Loucy (cell line): ENCODE data around the gene MAP4K2.
A peak's percentile ranks its signal among the peaks of the same experiment; 100 is the strongest.

Experiments used
- H2AFZ ChIP-seq: fragments of 200-600 bp; sonication (generic); 2 replicates; pipeline ENCODE4 v1.6.0; 2016; ENCODE audit warnings: antibody characterized with exemption, mild to moderate bottlenecking, low read length, moderate library complexity
- H3F3A ChIP-seq: fragments of 200-600 bp; 2 replicates; pipeline ENCODE4 v1.6.0; 2016; ENCODE audit warnings: antibody characterized with exemption, low read depth, mild to moderate bottlenecking
- H3K27me3 ChIP-seq: fragments of 200-600 bp; sonication (generic); 2 replicates; pipeline ENCODE4 v1.6.1; 2014; ENCODE audit warnings: low read length, mild to moderate bottlenecking; ENCODE audit not compliant: insufficient read depth, poor library complexity, severe bottlenecking
- H3K36me3 ChIP-seq: fragments of 200-600 bp; sonication (generic); 2 replicates; pipeline ENCODE4 v1.6.1; 2016; ENCODE audit warnings: low read length; ENCODE audit not compliant: insufficient read depth
- H3K4me1 ChIP-seq: fragments of 200-600 bp; sonication (generic); 2 replicates; pipeline ENCODE4 v1.5.1; 2014; ENCODE audit warnings: low read length, mild to moderate bottlenecking; ENCODE audit not compliant: insufficient read depth, poor library complexity, severe bottlenecking
- H3K4me2 ChIP-seq: fragments of 200-600 bp; sonication (generic); 2 replicates; pipeline ENCODE4 v1.6.0; 2014; ENCODE audit warnings: antibody characterized with exemption, low read length, low read depth, mild to moderate bottlenecking; ENCODE audit not compliant: poor library complexity, severe bottlenecking
- H3K4me3 ChIP-seq: fragments of 200-600 bp; sonication (generic); 2 replicates; pipeline ENCODE4 v1.5.1; 2014; ENCODE audit warnings: low read length, mild to moderate bottlenecking, mixed read lengths; ENCODE audit not compliant: poor library complexity, severe bottlenecking
- H3K79me2 ChIP-seq: fragments of 200-600 bp; sonication (generic); 2 replicates; pipeline ENCODE4 v1.6.1; 2014; ENCODE audit warnings: low read length; ENCODE audit not compliant: insufficient read depth
- H3K9ac ChIP-seq: fragments of 200-600 bp; sonication (generic); 2 replicates; pipeline ENCODE4 v1.6.0; 2014; ENCODE audit warnings: mild to moderate bottlenecking, low read depth, low read length, moderate library complexity; ENCODE audit not compliant: poor library complexity, severe bottlenecking
- H3K9me2 ChIP-seq: fragments of 200-600 bp; sonication (generic); replicated peaks from 2 replicates; pipeline ENCODE4 v1.6.1; 2016; ENCODE audit warnings: low read depth, low read length, mixed read lengths
- H3K9me3 ChIP-seq: fragments of 200-600 bp; sonication (generic); 2 replicates; pipeline ENCODE4 v1.6.1; 2014; ENCODE audit warnings: mild to moderate bottlenecking, antibody characterized with exemption, low read length, low read depth; ENCODE audit not compliant: insufficient read depth
- H4K20me1 ChIP-seq: fragments of 200-600 bp; sonication (generic); 2 replicates; pipeline ENCODE4 v1.6.0; 2014; ENCODE audit warnings: antibody characterized with exemption, low read length, mild to moderate bottlenecking; ENCODE audit not compliant: insufficient read depth, poor library complexity, severe bottlenecking
- CTCF ChIP-seq: fragments of 200-600 bp; sonication (generic); conservative IDR thresholded peaks from 2 replicates; pipeline ENCODE4 v1.5.1; 2014; ENCODE audit warnings: mild to moderate bottlenecking, antibody characterized with exemption, low read length
- EZH2phosphoT487 ChIP-seq: fragments of 200-600 bp; IDR thresholded peaks from 2 replicates; pipeline ENCODE4 v1.6.1; 2018; ENCODE audit warnings: antibody characterized with exemption, mild to moderate bottlenecking, moderate library complexity, borderline replicate concordance

The MAP4K2 gene

GRCh38 chr11:64784813-64785581 lies 18.0 kb downstream of the MAP4K2 start:
- no peaks in the 10 kb centered on the region for H3K9me3 ChIP-seq
- no peaks in the 10 kb centered on the region for H3K36me3 ChIP-seq
- no peak overlapping the region for H3K4me3 ChIP-seq
- TF ChIP-seq EZH2phosphoT487 (no peak), CTCF (no peak)
- H2AFZ ChIP-seq = no peak overlapping the region
- H4K20me1 ChIP-seq = no peaks in the 10 kb centered on the region
- no peaks in the 10 kb centered on the region for H3F3A ChIP-seq
- H3K79me2 ChIP-seq = peaks cover 5% of the 10 kb centered on the region; the same call in 1 of the 2 replicates
- no peaks in the 10 kb centered on the region for H3K9me2 ChIP-seq
- no peak overlapping the region for H3K4me2 ChIP-seq
- no peak overlapping the region for H3K9ac ChIP-seq
- H3K4me1 ChIP-seq = peaks cover 2% of the 10 kb centered on the region
- no peaks in the 10 kb centered on the region for H3K27me3 ChIP-seq

GRCh38 chr11:64778473-64779298 lies 24.3 kb downstream of the MAP4K2 start, which contains the start of gene SF1:
Gene SF1, minus strand, starts transcription at chr11:64778542. Its CDS starts 150 bp downstream, at chr11:64778392.
- Histone ChIP-seq H4K20me1 (peaks cover 38% of the 10 kb centered on the region), H3F3A (peaks cover 5% of the 10 kb centered on the region; the same call in 1 of the 2 replicates), H3K4me1 (peaks cover 46% of the 10 kb centered on the region), H3K4me2 (peak within 1 kb of the TSS; percentile 92), H3K36me3 (peaks cover 35% of the 10 kb centered on the region), H3K9me2 (no peaks in the 10 kb centered on the region), H3K79me2 (peaks cover 50% of the 10 kb centered on the region), H2AFZ (peak within 1 kb of the TSS; percentile 74), H3K9ac (peak within 1 kb of the TSS; percentile 93), H3K4me3 (peak within 1 kb of the TSS; percentile 91), H3K9me3 (no peaks in the 10 kb centered on the region), H3K27me3 (no peaks in the 10 kb centered on the region)
- TF ChIP-seq CTCF (no peak), EZH2phosphoT487 (no peak)

- Histone ChIP-seq H2AFZ (no peak overlapping the region), H3K4me1 (peaks cover 52% of the 10 kb centered on the region), H3K79me2 (peaks cover 56% of the 10 kb centered on the region), H3F3A (peaks cover 9% of the 10 kb centered on the region; the same call in 1 of the 2 replicates), H3K27me3 (no peaks in the 10 kb centered on the region), H3K9me3 (no peaks in the 10 kb centered on the region), H4K20me1 (peaks cover 44% of the 10 kb centered on the region), H3K4me2 (no peak overlapping the region), H3K4me3 (peak overlapping the region; percentile 82), H3K9me2 (no peaks in the 10 kb centered on the region), H3K36me3 (peaks cover 41% of the 10 kb centered on the region), H3K9ac (peak overlapping the region; percentile 93)
- TF ChIP-seq EZH2phosphoT487 (no peak), CTCF (no peak)
Observed at GRCh38 chr11:64778223-64778472, 24.9 kb downstream of the MAP4K2 start.
